ENCODE results near the gene GNB3.

GRCh38 chr12:6826125-6826733 lies 14.5 kb upstream of the GNB3 start:
- TF ChIP-seq CTCF (conservative IDR thresholded peaks at IDR 0.05; ENCODE audit: low read length) = no peak
- TF ChIP-seq EZH2phosphoT487 (IDR thresholded peaks at IDR 0.05; ENCODE audit: borderline replicate concordance, low read depth, low read length) = no peak
